ENCODE measurements around the gene HOMER1.

- TF ChIP-seq THAP12 (CRISPR knock-in tag; IDR thresholded peaks at IDR 0.05) (no peak), NFE2L1 (tag; IDR thresholded peaks at IDR 0.05; ENCODE audit: borderline replicate concordance, low read depth) (no peak), ZBTB7A (IDR thresholded peaks at IDR 0.05; ENCODE audit: borderline replicate concordance, control insufficient read depth, low read depth, low read length) (no peak), MAZ (CRISPR knock-in tag; conservative IDR thresholded peaks at IDR 0.05 in 1 of 2, IDR thresholded peaks at IDR 0.05 in 1 of 2) (no peak), PML (IDR thresholded peaks at IDR 0.05; ENCODE audit: low read length) (no peak), RBM14 (IDR thresholded peaks at IDR 0.05; ENCODE audit: borderline replicate concordance, insufficient read depth, low read depth, low read length) (no peak), SNIP1 (IDR thresholded peaks at IDR 0.05; ENCODE audit: low read depth) (no peak), STAT5B (CRISPR knock-in tag; IDR thresholded peaks at IDR 0.05) (no peak), TAF1 (IDR thresholded peaks at IDR 0.05; ENCODE audit: control insufficient read depth, extremely low read depth, insufficient read depth, low read length, severe bottlenecking) (no peak)
Measured at GRCh38 chr5:79413112-79413511, 100.8 kb downstream of the HOMER1 start.
